Body of pancreas (tissue), 4 donors: ENCODE data around the gene TSR1.

Source experiments
- CTCF ChIP-seq, 7 experiments: fragments of 450-650 bp in 4 of 7; fragments of 200-600 bp in 3 of 7; sonication (generic) in 3 of 7; IDR thresholded peaks; one replicate each; pipeline ENCODE4 v1.5.1; 2016 to 2019; ENCODE audit warnings: antibody characterized with exemption in 7 of 7
- POLR2A ChIP-seq, 3 donors: fragments of 450-650 bp; IDR thresholded peaks; one replicate each; pipeline ENCODE4 v1.6.1; 2016; ENCODE audit warnings: antibody characterized with exemption in 3 of 3, mild to moderate bottlenecking in 2 of 3

GRCh38 chr17:2337544-2338314 lies 1.5 kb upstream of the TSR1 start:
- peak in 1 of 7 experiments; percentile 17 for TF ChIP-seq CTCF (IDR thresholded peaks at IDR 0.05)
- TF ChIP-seq POLR2A (IDR thresholded peaks at IDR 0.05): peak; percentile 36 to 60 (median 37)
